Sigmoid colon (tissue), 7 donors: Measurements from ENCODE around the gene MRPS27. TPM values are rescaled to one million over a fixed set of nuclear protein-coding genes. Genes with fewer than 3 reads are reported as not detected.
"Not testable (repeated sequence)": the region's sequence is repeated elsewhere in the genome, so short reads cannot be mapped to it uniquely, and the experiment has no call there.

Experiments used
- DNase-seq: peaks from one replicate; pipeline ENCODE4 v3.0.0-alpha.2; 2019
- H3K27ac ChIP-seq, 4 donors: fragments of 200-600 bp; sonication (generic); one replicate each; pipeline ENCODE4 v1.5.1; 2016 to 2019; ENCODE audit warnings: mild to moderate bottlenecking in 1 of 4
- H3K27me3 ChIP-seq, 3 donors: fragments of 200-600 bp; sonication (generic); one replicate each; pipeline ENCODE4 v1.5.1; 2019; ENCODE audit warnings: mild to moderate bottlenecking in 1 of 3
- H3K36me3 ChIP-seq, 4 donors: fragments of 200-600 bp; sonication (generic); one replicate each; pipeline ENCODE4 v1.5.1; 2016 to 2019
- H3K4me1 ChIP-seq, 4 donors: fragments of 200-600 bp; sonication (generic); one replicate each; pipeline ENCODE4 v1.5.1; 2017 to 2019
- H3K4me3 ChIP-seq, 4 donors: fragments of 200-600 bp; sonication (generic); one replicate each; pipeline ENCODE4 v1.5.1; 2017 to 2019; ENCODE audit warnings: mild to moderate bottlenecking in 2 of 4, moderate library complexity in 1 of 4
- H3K9me3 ChIP-seq, 4 donors: fragments of 200-600 bp in 3 of 4; sonication (generic) in 3 of 4; one replicate each; pipeline versions ENCODE4 v1.5.1 to v1.6.1; 2013 to 2019
- EP300 ChIP-seq, 4 donors: sonication (generic); formaldehyde crosslinking; IDR thresholded peaks; one replicate each; pipeline ENCODE4 v1.6.1; 2017; ENCODE audit warnings: antibody characterized with exemption in 4 of 4
- POLR2A ChIP-seq, 2 donors: fragments of 450-650 bp; IDR thresholded peaks; one replicate each; pipeline ENCODE4 v1.6.1; 2016; ENCODE audit warnings: antibody characterized with exemption in 2 of 2, mild to moderate bottlenecking in 2 of 2, moderate library complexity in 2 of 2
- POLR2AphosphoS5 ChIP-seq, 4 donors: sonication (generic); formaldehyde crosslinking; IDR thresholded peaks; one replicate each; pipeline ENCODE4 v1.6.1; 2017; ENCODE audit warnings: antibody characterized with exemption in 4 of 4
- WGBS, 2 donors: extraction: QIAGEN DNeasy Blood & Tissue Kit; methylation state at CpG; one replicate each; pipeline ENCODE4 v1.1.7; 2013; 5-methylcytosine and 5-hydroxymethylcytosine counted together
- intact Hi-C: fragments of 100-400 bp; cut with DNase I; formaldehyde crosslinking; loops from one replicate; pipeline ENCODE4 v1.15.1; 2023
- polyA plus RNA-seq, 3 donors: library from polyadenylated mRNA; stranded (reverse); fragments of 200-250 nt; gene quantifications; one replicate each; pipeline ENCODE4 v1.2.3, GENCODE V29; 2013
- total RNA-seq, 4 donors: library from RNA; depleted of rRNA; stranded (reverse); fragments of >200 nt; gene quantifications; one replicate each; pipeline ENCODE4 v1.1.0, GENCODE V29; 2016
- TF ChIP-seq, protein P1 (sequence below), 4 experiments: fragments of 450-650 bp in 3 of 4; fragments of 200-600 bp in 1 of 4; IDR thresholded peaks; one replicate each; pipeline ENCODE4 v1.5.1; 2016 to 2019; ENCODE audit warnings: antibody characterized with exemption in 4 of 4, mild to moderate bottlenecking in 3 of 4, moderate library complexity in 2 of 4
- donor health status: healthy with polysubstance abuse.
- donor health status: Bipolar disorder and iron deficiency.
- donor health status: healthy.

Gene MRPS27
- total and polyA plus RNA-seq, 7 donors, result 23.1 to 64.0 (median 44.8) TPM

- intact Hi-C loops, result no loop called here
- H3K27me3 ChIP-seq, result no peaks in the 10 kb centered on the region
- H3K9me3 ChIP-seq, result no peaks in the 10 kb centered on the region
- WGBS, 2 donors, result 86 to 90% methylated on average over 3 of the region's 3 CpGs
- H3K4me1 ChIP-seq, result peaks cover 4 to 15% (median 9%) of the 10 kb centered on the region in 4 donors
- no peak for DNase-seq
- TF ChIP-seq POLR2AphosphoS5 (IDR thresholded peaks at IDR 0.05) (no peak), EP300 (IDR thresholded peaks at IDR 0.05) (no peak), POLR2A (IDR thresholded peaks at IDR 0.05) (no peak)
- TF ChIP-seq, protein P1, sequence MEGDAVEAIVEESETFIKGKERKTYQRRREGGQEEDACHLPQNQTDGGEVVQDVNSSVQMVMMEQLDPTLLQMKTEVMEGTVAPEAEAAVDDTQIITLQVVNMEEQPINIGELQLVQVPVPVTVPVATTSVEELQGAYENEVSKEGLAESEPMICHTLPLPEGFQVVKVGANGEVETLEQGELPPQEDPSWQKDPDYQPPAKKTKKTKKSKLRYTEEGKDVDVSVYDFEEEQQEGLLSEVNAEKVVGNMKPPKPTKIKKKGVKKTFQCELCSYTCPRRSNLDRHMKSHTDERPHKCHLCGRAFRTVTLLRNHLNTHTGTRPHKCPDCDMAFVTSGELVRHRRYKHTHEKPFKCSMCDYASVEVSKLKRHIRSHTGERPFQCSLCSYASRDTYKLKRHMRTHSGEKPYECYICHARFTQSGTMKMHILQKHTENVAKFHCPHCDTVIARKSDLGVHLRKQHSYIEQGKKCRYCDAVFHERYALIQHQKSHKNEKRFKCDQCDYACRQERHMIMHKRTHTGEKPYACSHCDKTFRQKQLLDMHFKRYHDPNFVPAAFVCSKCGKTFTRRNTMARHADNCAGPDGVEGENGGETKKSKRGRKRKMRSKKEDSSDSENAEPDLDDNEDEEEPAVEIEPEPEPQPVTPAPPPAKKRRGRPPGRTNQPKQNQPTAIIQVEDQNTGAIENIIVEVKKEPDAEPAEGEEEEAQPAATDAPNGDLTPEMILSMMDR (IDR thresholded peaks at IDR 0.05), result no peak
- H3K4me3 ChIP-seq, result no peak overlapping the region
- no peak overlapping the region for H3K27ac ChIP-seq
- H3K36me3 ChIP-seq, result peaks cover 0 to 9% (median 0%) of the 10 kb centered on the region in 4 donors
Observed at GRCh38 chr5:72302171-72302570, 17.9 kb downstream of the MRPS27 start.

- intact Hi-C loops, result no loop called here
- Histone ChIP-seq H3K27me3 (no peaks in the 10 kb centered on the region), H3K27ac (no peak overlapping the region), H3K36me3 (peaks cover 0 to 15% (median 0%) of the 10 kb centered on the region in 4 donors), H3K4me3 (no peak overlapping the region), H3K9me3 (no peaks in the 10 kb centered on the region), H3K4me1 (peaks cover 0 to 10% (median 7%) of the 10 kb centered on the region in 4 donors)
- TF ChIP-seq EP300 (IDR thresholded peaks at IDR 0.05), result no peak
- TF ChIP-seq, protein P1 (IDR thresholded peaks at IDR 0.05), result no peak
- TF ChIP-seq POLR2AphosphoS5 (IDR thresholded peaks at IDR 0.05), result no peak
- no peak for TF ChIP-seq POLR2A (IDR thresholded peaks at IDR 0.05)
- DNase-seq, result no peak
- 84 to 95% methylated on average over 6 of the region's 6 CpGs for WGBS, 2 donors
Observed at GRCh38 chr5:72301557-72301956, 18.5 kb downstream of the MRPS27 start.

- H3K9me3 ChIP-seq, result no peaks in the 10 kb centered on the region
- 70 to 76% methylated on average over 1 of the region's 1 CpG for WGBS, 2 donors
- intact Hi-C loops, result no loop called here
- no peak for TF ChIP-seq POLR2A (IDR thresholded peaks at IDR 0.05)
- H3K27me3 ChIP-seq, result no peaks in the 10 kb centered on the region
- peaks cover 0 to 17% (median under 1%) of the 10 kb centered on the region in 4 donors for H3K36me3 ChIP-seq
- H3K4me3 ChIP-seq, result no peak overlapping the region
- H3K4me1 ChIP-seq, result peaks cover 0 to 8% (median 4%) of the 10 kb centered on the region in 4 donors
- H3K27ac ChIP-seq, result no peak overlapping the region
- no peak for DNase-seq
Observed at GRCh38 chr5:72300590-72301339, 19.3 kb downstream of the MRPS27 start.

DNA sequence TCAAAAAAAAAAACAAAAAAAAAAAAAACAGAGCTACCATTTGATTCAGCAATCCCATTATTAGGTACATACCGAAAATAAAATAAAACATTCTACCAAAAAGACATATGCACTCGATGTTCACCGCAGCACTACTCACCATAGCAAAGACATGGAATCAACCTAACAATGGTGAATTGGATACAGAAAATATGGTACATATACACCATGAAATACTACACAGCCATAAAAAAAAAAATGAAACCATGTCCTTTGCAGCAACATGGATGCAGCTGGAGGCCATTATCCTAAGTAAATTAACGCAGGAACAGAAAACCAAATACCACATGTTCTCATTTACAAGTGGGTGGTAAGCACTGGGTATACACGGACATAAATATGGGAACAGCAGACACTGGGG is 21.3 kb downstream of the MRPS27 start:
- peaks cover 4 to 10% (median 7%) of the 10 kb centered on the region in 4 donors for H3K4me1 ChIP-seq
- no peak overlapping the region for H3K27ac ChIP-seq
- H3K36me3 ChIP-seq, result peaks cover 0 to 26% (median 1%) of the 10 kb centered on the region in 4 donors
- intact Hi-C loops, result no loop called here
- H3K27me3 ChIP-seq, result no peaks in the 10 kb centered on the region
- no peak overlapping the region for H3K4me3 ChIP-seq
- DNase-seq, result no peak
- 91 to 95% methylated on average over 5 of the region's 5 CpGs for WGBS, 2 donors
- TF ChIP-seq, protein P1 (IDR thresholded peaks at IDR 0.05), result no peak
- no peak for TF ChIP-seq EP300 (IDR thresholded peaks at IDR 0.05)
- TF ChIP-seq POLR2A (IDR thresholded peaks at IDR 0.05), result no peak
- no peak for TF ChIP-seq POLR2AphosphoS5 (IDR thresholded peaks at IDR 0.05)
- H3K9me3 ChIP-seq, result no peaks in the 10 kb centered on the region

DNA sequence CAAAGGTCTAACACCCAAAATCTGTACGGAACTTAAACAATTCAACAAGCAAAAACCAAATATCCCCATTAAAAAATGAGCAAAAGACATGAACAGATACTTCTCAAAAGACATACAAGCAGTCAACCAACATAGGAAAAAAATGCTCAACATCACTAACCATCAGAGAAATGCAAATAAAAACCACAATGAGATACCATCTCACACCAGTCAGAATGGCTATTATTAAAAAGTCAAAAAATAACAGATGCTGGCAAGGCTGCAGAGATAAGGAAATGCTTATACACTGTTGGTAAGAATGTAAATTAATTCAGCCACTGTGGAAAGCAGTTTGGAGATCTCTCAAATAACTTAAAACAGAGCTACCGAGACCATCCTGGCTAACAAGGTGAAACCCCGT is 21.9 kb downstream of the MRPS27 start:
- DNase-seq, H3K27ac ChIP-seq, H3K27me3 ChIP-seq, intact Hi-C loops, H3K4me3 ChIP-seq, H3K9me3 ChIP-seq: not testable (repeated sequence)
- Histone ChIP-seq H3K36me3 (peaks cover 0 to 26% (median 1%) of the 10 kb centered on the region in 4 donors), H3K4me1 (peaks cover 4 to 16% (median 12%) of the 10 kb centered on the region in 4 donors)
- WGBS, 2 donors, result 76 to 92% methylated on average over 3 of the region's 3 CpGs
